Smooth muscle cell (in vitro differentiated cells): ENCODE data around the gene CSNK2A1. TPM values are rescaled to one million over a fixed set of nuclear protein-coding genes. Genes with fewer than 3 reads are reported as not detected.

ENCODE experiments used
- DNase-seq: peaks from one replicate; lab custom pipeline; 2025; ENCODE audit not compliant: unreplicated experiment; lab: John Stamatoyannopoulos, UW
- H2AFZ ChIP-seq: fragments of 200-600 bp; sonication (generic); 2 replicates; pipeline ENCODE4 v1.6.0; 2016; ENCODE audit warnings: antibody characterized with exemption, low read depth, mild to moderate bottlenecking
- H3F3A ChIP-seq: fragments of 200-600 bp; sonication (generic); 2 replicates; pipeline ENCODE4 v1.6.0; 2017; ENCODE audit warnings: antibody characterized with exemption, low read depth
- H3K27ac ChIP-seq: fragments of 200-600 bp; sonication (generic); 2 replicates; pipeline ENCODE4 v1.5.1; 2016; ENCODE audit warnings: low read depth, mild to moderate bottlenecking
- H3K27me3 ChIP-seq: fragments of 200-600 bp; sonication (generic); 2 replicates; pipeline ENCODE4 v1.6.1; 2016; ENCODE audit warnings: low read depth, mild to moderate bottlenecking
- H3K36me3 ChIP-seq: fragments of 200-600 bp; sonication (generic); 2 replicates; pipeline ENCODE4 v1.5.1; 2016; ENCODE audit warnings: low read depth
- H3K4me1 ChIP-seq: fragments of 200-600 bp; sonication (generic); 2 replicates; pipeline ENCODE4 v1.5.1; 2016; ENCODE audit warnings: low read depth
- H3K4me2 ChIP-seq: fragments of 200-600 bp; sonication (generic); 2 replicates; pipeline ENCODE4 v1.6.0; 2016; ENCODE audit warnings: mild to moderate bottlenecking
- H3K4me3 ChIP-seq: fragments of 200-600 bp; sonication (generic); 2 replicates; pipeline ENCODE4 v1.5.1; 2016; ENCODE audit warnings: mild to moderate bottlenecking
- H3K79me2 ChIP-seq: fragments of 200-600 bp; sonication (generic); 2 replicates; pipeline ENCODE4 v1.6.0; 2016; ENCODE audit warnings: low read depth, mild to moderate bottlenecking
- H3K9ac ChIP-seq: fragments of 200-600 bp; sonication (generic); 2 replicates; pipeline ENCODE4 v1.6.0; 2016; ENCODE audit warnings: low read depth
- H3K9me3 ChIP-seq: fragments of 200-600 bp; sonication (generic); replicated peaks from 2 replicates; pipeline ENCODE4 v1.5.1; 2016; ENCODE audit warnings: low read depth
- H4K20me1 ChIP-seq: fragments of 200-600 bp; sonication (generic); 2 replicates; pipeline ENCODE4 v1.6.0; 2016; ENCODE audit warnings: low read depth
- WGBS: methylation state at CpG from one replicate; pipeline ENCODE4 v1.1.7; 2016; ENCODE audit warnings: low lambda C conversion rate; 5-methylcytosine and 5-hydroxymethylcytosine counted together
- polyA plus RNA-seq: library from polyadenylated mRNA; unstranded; fragments of >200 nt; fragmentation: Nextera tagmentation; extraction: Ambion mirVana; gene quantifications from 2 replicates; pipeline ENCODE4 v1.2.1, GENCODE V29; 2016
- total RNA-seq: library from RNA; depleted of rRNA; stranded (reverse); fragments of >200 nt; gene quantifications from 2 replicates; pipeline ENCODE4 v1.2.3, GENCODE V29; 2014
- TF ChIP-seq, protein P1 (sequence below): fragments of 200-600 bp; sonication (generic); IDR thresholded peaks from 2 replicates; pipeline ENCODE4 v1.5.1; 2017; ENCODE audit warnings: borderline replicate concordance, mild to moderate bottlenecking, antibody characterized with exemption; ENCODE audit not compliant: insufficient read depth, poor library complexity, severe bottlenecking

CSNK2A1 gene
- total and polyA plus RNA-seq, 2 experiments from 2014 or later = 82.6 to 205 TPM

DNA sequence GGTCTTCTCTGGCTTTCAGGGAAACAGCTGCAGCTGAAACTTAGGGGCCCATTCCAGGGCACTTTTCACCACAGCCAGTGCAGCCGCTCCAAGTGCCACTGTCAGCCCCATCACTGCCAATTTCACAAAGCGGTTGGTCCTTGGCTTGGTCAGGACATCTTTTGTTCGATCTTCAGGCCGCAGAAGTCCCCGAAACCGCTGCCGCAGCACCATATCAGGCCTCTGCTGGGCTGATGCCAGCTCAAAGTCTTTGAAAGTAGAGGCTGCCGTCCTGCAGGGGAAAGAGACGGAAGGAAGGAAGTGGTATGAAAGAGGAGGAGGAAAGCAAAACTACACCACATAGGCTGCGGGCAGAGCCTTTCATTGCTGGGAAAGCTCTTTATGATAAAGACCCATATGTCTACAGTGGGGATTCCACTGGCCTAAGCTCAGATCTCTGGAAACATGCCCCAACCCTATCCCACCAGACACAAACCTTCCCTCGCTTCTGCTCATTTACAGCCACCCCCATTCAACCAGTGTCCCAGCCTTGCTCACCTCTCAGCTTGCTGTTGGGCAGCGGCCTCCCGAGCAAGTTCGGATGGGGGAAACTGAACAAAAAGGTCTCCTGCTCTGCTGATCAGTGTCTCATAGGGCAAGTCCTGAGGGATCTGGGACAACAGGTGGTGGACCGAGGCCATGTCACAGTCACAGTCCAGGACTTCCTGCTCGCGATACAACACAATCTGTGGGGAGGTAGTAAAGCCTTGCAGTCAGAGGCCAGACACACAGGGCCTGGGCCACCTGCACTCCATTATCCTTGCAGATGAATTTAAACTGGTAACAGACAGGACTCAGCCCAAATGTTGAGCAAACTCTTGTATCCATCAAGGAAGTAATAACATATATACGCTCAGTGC is 104.8 kb downstream of the CSNK2A1 start:
- Histone ChIP-seq H3K36me3 (no peaks in the 10 kb centered on the region), H3F3A (peaks cover 4% of the 10 kb centered on the region), H3K79me2 (no peaks in the 10 kb centered on the region), H3K4me2 (no peak overlapping the region), H3K27me3 (no peaks in the 10 kb centered on the region), H3K9me3 (no peaks in the 10 kb centered on the region), H2AFZ (no peak overlapping the region), H3K9ac (no peak overlapping the region), H3K27ac (no peak overlapping the region), H3K4me1 (no peaks in the 10 kb centered on the region), H3K4me3 (no peak overlapping the region), H4K20me1 (peaks cover 49% of the 10 kb centered on the region)
- DNase-seq = no peak
- WGBS = 94% methylated on average over 18 of the region's 18 CpGs
- TF ChIP-seq, protein P1, sequence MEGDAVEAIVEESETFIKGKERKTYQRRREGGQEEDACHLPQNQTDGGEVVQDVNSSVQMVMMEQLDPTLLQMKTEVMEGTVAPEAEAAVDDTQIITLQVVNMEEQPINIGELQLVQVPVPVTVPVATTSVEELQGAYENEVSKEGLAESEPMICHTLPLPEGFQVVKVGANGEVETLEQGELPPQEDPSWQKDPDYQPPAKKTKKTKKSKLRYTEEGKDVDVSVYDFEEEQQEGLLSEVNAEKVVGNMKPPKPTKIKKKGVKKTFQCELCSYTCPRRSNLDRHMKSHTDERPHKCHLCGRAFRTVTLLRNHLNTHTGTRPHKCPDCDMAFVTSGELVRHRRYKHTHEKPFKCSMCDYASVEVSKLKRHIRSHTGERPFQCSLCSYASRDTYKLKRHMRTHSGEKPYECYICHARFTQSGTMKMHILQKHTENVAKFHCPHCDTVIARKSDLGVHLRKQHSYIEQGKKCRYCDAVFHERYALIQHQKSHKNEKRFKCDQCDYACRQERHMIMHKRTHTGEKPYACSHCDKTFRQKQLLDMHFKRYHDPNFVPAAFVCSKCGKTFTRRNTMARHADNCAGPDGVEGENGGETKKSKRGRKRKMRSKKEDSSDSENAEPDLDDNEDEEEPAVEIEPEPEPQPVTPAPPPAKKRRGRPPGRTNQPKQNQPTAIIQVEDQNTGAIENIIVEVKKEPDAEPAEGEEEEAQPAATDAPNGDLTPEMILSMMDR = no peak

DNA sequence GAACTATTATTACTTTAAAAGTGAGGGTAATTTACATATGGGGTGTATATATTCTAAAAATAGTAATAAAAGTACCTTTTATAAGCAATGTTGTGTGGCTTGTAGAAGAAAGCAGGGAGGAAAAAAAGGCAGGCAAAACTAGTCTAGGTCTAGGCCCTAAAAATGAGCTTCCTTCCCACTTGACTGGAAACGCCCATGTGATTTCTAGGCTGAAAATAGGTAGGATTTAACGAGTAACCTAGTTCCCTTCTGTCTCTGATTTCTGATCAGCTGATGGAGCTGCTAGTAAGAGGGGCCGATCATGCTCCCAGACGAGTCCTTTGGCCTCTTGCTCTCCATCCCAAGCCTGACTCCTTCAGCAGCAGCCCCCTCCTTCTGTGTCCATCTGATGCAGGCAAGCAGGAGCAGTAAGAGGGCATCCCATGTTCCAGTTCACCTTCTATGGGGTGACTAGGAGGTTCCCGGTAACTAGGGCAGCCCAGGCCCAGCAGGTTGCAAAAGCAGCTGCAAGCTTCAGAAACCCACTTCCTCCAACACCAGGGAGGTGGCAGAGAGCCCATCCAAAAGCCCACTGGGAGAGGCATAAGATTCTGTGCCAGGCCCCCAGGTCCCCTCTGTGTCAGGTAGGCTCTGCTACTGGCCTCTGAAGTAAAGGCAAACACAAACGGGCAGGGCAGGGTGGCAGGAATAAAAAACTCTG is 105.7 kb downstream of the CSNK2A1 start:
- H3K27ac ChIP-seq = no peak overlapping the region
- H3K4me3 ChIP-seq = no peak overlapping the region
- H3K9me3 ChIP-seq = no peaks in the 10 kb centered on the region
- H3K36me3 ChIP-seq = no peaks in the 10 kb centered on the region
- TF ChIP-seq, protein P1 = no peak
- no peak overlapping the region for H3K9ac ChIP-seq
- DNase-seq = no peak
- H2AFZ ChIP-seq = no peak overlapping the region
- 96% methylated on average over 6 of the region's 6 CpGs for WGBS
- no peaks in the 10 kb centered on the region for H3K4me1 ChIP-seq
- peaks cover 40% of the 10 kb centered on the region for H4K20me1 ChIP-seq
- H3F3A ChIP-seq = peaks cover 7% of the 10 kb centered on the region
- no peak overlapping the region for H3K4me2 ChIP-seq
- H3K79me2 ChIP-seq = no peaks in the 10 kb centered on the region
- H3K27me3 ChIP-seq = no peaks in the 10 kb centered on the region

DNA sequence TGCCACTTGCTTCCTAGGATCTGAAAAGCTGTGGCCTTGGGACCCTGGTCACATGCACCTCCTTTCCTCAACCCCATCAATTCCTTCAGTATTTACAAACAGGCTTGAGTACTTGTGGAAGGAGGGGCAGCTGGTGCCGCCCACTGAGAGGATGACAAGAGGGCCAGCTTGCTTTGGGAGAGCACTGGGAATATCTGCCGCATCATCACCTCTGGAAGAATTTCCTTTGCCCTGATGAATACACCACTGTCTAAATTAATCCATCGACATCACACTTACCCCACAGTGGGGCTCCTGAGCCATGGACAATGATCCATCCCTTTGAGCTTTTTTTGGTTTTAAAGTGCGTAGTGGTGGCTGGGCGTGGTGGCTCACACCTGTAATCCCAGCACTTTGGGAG is 107.1 kb downstream of the CSNK2A1 start:
- TF ChIP-seq, protein P1 = no peak

More for the DNA sequence above, 107.1 kb downstream of the CSNK2A1 start:
- Histone ChIP-seq H2AFZ (no peak overlapping the region), H3K4me2 (no peak overlapping the region), H3K4me1 (no peaks in the 10 kb centered on the region), H3K9me3 (no peaks in the 10 kb centered on the region), H3K4me3 (no peak overlapping the region), H3K27me3 (no peaks in the 10 kb centered on the region), H3K36me3 (no peaks in the 10 kb centered on the region), H3K27ac (no peak overlapping the region), H4K20me1 (peaks cover 25% of the 10 kb centered on the region), H3K79me2 (no peaks in the 10 kb centered on the region), H3K9ac (no peak overlapping the region), H3F3A (peaks cover 7% of the 10 kb centered on the region)
- DNase-seq = no peak
- WGBS = 96% methylated on average over 5 of the region's 5 CpGs
